Occipital lobe (tissue), 2 donors: Measurements from ENCODE around the gene RRP1. TPM values are rescaled to one million over a fixed set of nuclear protein-coding genes. Genes with fewer than 3 reads are reported as not detected.

Source experiments
- DNase-seq: peaks from one replicate; lab custom pipeline; 2025; lab: John Stamatoyannopoulos, UW
- total RNA-seq: library from RNA; depleted of rRNA; stranded (reverse); fragments of >200 nt; gene quantifications from one replicate; pipeline ENCODE4 v1.2.3, GENCODE V29; 2014

Gene RRP1, protein sequence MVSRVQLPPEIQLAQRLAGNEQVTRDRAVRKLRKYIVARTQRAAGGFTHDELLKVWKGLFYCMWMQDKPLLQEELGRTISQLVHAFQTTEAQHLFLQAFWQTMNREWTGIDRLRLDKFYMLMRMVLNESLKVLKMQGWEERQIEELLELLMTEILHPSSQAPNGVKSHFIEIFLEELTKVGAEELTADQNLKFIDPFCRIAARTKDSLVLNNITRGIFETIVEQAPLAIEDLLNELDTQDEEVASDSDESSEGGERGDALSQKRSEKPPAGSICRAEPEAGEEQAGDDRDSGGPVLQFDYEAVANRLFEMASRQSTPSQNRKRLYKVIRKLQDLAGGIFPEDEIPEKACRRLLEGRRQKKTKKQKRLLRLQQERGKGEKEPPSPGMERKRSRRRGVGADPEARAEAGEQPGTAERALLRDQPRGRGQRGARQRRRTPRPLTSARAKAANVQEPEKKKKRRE
- total RNA-seq, result 14.0 TPM

DNA sequence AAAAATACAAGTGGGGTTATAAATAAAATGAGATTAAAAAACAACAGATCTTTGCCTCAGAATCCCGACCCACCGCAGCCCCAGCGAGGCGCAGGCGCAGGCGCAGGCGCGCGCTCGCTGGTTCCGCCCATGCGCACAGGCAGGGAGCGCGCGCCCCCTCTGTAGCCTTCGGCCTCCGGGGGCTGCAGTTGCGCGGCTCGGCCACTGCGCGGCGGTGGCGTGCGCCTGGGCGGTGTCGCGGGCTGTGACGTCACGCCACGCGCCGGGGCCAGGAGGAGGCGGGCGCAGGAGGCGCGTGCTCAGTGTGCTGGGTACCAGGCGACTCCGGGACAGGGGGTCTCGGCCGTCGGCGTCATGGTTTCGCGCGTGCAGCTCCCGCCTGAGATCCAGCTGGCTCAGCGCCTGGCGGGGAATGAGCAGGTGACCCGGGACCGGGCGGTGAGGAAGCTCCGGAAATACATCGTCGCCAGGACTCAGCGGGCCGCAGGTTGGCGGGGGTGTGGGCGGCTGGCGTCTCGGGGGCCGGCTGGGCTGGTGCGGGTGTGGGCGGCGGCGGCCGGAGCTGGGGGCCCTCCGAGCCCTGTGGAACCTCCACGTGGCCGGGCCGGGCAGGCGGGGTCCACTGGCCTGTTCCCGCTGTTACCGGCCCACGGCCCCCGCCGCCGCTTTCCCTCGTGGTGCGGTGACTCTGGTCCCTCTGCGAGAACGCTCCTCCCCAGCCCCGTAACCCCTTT, at the start of gene RRP1:
RRP1 (plus strand) TSS at position 302 of the 734 bp plus-strand sequence; CDS start at position 355, 53 bp downstream.
- DNase-seq, result peak; percentile 76

DNA sequence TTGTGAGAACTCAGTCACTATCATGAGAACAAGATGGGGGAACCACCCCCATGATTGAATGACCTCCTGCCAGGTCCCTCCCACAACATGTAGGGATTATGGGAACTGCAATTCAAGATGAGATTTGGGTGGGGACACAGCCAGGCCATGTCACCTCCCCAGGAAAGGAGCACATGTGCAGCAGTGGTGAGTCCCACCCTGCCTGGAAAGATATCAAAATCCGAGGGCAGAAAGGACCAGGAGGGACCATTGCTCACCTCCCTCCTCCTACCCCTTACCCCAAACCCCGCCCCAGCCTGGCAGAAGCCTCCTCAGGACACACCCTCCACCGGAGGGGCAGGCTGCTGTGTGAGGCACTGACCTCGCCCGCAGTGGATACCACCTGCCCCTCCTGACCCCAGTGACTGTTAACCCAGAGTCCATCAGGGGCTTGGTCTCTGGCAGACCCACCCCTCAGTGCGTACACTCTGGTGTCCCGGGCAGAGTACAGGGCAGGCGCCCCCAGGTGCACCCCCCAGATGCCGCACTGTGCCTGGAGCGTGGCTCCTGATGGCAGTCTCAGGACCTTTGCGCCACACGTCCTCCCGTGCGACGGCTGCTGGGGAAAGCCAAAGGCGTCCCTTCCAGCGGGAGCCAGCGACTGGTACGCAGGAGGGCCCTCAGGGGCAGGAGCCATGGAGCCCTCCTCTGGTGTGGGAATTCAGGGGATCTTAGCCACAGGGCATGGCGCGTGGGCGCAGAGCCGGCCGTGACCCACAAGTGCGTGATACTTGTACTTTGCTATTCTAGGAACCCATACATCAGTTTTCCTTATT, 49.5 kb upstream of the RRP1 start:
- no peak for DNase-seq

DNA sequence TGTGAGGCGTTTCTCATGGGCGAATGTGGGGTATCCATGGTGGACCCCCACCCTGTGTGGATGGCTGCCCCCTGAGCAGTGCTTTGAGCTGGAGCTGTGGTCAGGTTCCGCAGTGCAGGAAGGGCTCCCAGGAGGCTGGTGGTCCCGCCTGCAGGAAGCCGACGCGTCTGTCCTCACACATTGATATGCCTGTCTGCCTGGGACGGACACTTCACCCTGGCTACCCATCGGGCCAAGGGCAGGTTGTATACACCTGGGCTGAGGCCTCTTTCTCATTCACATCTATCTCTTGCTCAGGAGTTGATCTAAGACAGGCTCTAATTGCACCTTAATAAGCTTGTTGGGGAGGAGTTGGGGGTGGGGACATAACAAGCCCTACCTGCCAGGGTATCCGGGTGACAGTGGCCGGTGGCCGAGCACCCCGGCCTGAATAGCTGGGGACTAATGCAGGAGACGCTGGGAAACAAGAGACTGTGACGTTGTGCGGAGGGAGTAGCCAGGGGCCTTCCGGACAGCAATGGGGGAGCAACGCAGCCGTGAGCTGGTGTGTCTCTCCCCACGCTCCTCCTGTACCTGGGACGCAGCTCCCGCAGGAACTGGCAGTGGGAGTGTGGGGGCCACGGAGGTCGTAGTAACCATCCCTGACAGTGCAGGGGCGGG, 48.8 kb upstream of the RRP1 start:
- DNase-seq, result no peak

DNA sequence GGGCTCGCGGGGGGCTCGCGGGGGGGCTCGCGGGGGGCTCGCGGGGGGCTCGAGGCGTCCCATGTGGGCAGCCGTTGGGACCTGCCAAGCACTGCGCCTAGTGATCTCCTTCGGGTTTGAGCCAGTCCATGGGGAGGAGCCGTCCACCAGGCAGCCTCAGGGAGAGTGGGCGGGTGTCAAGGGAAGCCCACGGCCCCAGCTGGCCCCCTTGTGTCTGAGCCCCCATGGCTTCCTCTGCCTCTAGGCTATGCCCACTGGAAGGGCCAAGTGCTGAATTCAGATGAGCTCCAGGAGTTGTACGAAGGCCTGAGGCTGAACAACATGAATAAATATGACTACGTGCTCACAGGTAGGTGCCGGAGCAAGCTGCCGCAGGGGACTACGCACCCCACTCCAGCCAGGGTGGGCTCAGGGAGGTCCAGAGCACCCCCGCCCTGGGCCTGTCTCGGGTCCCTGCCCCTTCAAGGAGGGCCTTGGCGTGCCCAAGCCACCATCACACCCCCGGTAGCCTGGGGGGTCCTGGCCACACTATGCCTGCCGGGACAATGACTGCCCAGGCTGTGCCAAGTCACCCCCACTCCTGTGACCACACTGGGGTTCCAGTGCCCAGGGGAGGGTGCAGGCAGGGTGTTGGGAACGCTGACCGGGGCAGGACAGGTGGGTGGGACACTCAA, 47.8 kb upstream of the RRP1 start:
- DNase-seq, result no peak

DNA sequence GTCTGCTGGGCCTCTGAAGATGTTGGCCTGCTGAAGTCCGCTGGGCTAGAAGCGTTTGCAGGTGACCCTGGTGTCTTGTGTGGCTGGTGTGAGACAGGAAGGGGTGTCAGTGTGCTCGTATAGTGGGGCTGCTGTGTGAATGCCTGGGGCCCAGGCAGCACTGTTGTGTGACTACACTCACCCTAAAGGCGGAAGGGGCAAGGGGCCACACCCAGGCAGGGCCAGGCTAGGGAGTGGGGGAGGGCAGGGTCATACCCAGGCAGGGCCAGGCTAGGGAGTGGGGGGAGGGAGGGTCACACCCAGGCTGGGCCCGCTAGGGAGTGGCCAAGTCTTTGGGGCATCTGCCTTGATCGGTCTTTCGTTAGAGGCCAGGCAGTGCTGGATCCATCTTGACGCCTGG, 45.4 kb upstream of the RRP1 start:
- DNase-seq, result no peak

DNA sequence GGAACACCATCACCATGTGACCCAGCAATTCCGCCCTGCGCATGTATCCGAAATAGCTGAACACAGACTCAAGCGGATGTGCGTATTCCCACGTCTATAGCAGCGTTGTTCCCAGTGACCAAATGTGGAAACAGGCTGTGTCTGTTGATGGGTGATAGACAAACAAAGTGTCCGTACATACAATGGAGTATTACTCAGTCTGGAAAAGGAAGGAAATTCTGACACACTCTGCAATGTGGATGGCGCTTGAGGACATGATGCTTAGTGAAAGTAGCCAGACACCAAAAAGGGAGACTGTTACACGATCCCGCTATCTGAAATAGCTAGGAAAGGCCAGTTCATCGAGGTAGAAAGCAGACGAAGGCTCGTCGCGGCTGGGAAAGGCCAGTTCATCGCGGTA, 44.7 kb upstream of the RRP1 start:
- no peak for DNase-seq

DNA sequence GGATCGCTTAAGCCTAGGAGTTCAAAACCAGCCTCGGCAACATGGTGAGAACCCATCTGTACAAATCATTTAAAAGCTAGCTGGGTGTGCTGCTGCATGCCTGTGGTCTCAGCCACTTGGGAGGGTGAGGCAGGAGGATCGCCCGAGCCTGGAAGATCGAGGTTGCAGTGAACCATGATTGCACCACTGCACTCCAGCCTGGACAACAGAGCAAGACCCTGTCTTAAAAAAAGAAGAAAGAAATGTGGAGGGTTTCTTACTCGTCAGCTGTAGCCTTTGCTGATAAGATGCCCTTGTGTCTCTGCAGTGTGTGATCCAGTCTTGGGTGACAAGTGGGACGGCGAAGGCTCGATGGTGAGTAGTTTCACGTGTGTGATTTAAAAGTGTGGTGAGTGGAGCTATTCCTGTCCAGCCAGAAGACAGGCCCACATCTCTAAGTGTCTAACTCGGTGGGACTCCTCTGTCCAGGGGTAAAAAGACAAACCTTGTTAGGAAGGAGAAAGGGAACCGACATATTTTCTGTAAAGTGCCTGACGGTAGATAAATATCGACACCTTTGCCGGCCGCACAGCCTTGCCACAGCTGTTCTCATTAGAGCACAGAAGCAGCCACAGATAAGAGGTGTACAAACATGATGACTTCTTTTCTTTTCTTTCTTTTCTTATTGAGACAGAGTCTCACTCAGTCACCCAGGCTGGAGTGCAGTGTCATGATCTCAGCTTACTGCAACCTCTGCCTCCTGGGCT, 43.4 kb upstream of the RRP1 start:
- no peak for DNase-seq

DNA sequence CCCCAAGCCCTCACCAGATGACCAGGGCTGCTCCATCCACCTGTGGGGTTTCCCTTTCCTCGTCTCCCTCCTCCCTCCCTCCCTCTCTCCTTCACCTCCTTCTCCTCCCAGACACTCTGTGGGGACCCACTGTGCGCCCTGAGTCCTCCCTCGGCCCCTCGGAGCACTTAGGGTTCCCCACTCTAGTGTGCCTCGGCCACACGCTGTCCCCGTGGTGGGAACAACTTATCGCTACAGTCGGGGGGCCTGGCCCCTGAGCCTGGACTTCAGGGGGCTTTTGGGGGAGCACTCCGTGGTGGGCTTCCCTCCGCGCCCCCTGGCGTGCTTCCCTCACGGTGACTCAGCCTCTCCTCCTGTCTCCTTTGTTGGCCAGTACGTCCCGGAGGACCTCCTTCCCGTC, 40.8 kb upstream of the RRP1 start:
- no peak for DNase-seq

DNA sequence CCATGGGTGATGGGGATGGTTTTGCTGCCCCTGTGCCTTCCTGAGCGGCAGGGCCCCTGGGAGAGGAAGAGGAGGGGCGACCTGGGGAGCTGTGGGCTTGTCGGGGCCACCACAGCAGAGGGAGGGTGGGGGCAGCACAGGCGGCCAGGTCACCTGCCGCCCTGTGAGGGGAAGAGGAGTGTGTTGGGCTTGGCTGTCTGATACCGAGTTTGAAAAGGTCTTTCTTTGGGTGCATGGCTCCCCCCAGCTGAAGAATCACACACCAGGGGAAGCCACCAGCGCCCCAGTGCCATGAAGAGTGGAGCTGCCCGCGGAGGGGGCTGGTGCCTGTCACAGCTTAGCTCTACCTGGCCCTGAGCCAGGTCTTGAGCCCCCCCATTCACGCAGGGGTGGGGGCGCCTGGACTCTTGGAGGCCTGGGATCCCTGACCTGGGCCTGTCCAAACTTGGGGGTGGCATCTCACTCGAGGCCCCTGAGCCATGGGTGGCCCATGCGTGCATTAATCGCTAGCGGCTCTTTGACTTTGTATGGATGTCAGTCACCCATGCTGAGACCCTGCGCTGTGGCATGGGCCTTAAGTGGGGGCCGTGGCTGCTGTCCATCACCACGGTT, 39.6 kb upstream of the RRP1 start:
- DNase-seq, result no peak

DNA sequence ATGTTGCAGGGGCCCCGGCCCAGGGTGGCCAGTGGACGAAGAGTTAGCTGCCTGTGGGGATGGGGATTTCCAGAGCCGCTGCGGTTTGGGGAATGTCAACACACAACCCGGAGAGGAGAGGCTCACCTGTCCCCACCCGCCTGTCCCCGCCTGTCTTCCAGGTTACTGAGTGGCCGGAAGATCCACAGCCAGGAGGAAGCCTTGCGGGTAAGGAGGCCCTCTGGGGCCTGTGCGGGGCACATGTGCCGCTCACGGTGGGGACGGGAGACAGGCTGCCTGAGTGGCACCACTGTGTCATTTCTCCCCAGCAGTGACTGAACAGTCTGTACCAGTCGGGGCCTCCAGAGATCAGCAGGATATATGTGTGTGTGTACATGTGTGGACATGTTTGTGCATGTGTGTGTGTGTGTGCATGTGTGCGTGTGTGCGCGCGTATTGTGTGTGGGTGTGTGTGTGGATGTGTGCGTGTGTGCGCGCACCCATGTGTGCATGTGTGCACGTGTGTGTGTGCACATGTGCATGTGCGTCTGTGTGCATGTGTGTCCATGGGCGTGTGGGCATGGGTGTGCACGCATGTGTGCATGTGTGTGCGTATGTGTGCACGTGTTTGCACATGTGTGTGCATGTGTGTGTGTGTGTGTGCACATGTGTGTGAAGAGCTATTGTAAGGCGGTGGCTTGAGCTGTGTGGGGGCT, 38.9 kb upstream of the RRP1 start:
- DNase-seq, result no peak

DNA sequence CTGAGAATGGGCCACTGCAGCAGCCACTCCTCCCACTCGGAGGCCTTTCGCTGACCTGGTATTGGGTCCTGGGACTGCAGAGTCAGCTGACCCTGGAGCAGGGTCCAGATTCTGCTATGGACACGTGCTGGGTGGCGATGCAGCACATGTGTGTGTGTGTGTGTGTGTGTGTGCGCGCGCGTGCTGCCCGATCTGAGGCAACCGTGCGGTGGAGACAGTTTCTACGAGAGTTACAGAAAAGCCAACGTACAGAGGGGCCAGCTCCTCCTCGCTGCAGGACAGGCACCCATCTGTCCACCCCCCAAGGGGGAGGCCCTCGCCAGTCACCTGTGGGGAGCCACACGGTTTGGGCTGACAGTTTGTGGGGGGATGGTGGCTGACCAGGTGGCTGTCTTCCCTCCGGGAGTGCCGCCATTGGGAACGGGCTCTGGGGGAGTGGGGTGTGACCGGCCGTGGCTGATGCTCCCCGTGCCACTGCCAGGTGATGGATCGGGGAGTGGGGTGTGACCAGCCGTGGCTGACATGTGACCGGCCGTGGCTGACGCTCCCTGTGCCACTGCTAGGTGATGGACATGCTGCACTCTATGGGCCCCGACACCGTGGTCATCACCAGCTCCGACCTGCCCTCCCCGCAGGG, 37.3 kb upstream of the RRP1 start:
- DNase-seq, result no peak

DNA sequence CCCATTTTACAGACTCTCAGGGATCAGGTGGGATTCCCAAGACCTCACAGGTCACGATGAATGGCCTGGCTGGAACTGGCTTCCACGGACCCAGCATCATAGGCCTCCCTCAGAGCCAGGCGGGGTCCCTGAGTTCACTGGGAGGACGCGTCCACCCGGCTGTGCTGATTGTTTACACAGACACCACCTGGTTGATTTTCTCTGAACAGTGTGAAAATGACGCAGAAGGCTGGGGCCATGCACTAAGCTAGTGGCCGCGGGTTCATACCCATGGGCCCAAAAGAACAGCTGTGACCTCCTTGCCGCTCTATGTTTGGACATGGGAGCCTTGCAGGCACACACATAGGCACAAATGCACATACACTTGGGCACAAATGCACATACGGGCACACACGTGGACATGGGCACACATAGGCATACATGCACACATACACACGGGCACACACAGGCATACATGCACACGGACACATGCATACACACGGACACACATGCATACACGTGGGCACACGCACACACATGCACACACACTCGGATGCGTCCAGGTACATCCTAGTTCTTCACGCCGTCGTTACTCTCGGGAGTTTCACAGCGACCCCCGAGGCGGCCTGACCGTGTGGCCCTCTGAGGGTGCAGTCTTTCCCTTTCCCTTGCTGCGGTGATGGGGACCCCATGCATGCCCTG, 36.5 kb upstream of the RRP1 start:
- DNase-seq, result no peak

DNA sequence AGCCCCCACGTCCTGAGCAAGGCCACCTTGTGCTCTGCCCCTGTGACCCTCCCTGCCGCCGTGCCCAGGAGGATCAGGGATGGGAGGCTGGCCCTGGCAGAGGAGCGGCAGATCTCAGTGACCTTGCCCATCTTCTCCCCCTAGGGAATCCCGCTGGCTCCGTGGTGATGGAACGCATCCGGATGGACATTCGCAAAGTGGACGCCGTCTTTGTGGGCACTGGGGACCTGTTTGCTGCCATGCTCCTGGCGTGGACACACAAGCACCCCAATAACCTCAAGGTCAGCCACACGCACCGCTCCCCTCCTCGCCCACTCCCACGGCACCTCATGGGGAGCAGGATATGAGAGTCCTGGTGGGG, 36.0 kb upstream of the RRP1 start:
- DNase-seq, result no peak

DNA sequence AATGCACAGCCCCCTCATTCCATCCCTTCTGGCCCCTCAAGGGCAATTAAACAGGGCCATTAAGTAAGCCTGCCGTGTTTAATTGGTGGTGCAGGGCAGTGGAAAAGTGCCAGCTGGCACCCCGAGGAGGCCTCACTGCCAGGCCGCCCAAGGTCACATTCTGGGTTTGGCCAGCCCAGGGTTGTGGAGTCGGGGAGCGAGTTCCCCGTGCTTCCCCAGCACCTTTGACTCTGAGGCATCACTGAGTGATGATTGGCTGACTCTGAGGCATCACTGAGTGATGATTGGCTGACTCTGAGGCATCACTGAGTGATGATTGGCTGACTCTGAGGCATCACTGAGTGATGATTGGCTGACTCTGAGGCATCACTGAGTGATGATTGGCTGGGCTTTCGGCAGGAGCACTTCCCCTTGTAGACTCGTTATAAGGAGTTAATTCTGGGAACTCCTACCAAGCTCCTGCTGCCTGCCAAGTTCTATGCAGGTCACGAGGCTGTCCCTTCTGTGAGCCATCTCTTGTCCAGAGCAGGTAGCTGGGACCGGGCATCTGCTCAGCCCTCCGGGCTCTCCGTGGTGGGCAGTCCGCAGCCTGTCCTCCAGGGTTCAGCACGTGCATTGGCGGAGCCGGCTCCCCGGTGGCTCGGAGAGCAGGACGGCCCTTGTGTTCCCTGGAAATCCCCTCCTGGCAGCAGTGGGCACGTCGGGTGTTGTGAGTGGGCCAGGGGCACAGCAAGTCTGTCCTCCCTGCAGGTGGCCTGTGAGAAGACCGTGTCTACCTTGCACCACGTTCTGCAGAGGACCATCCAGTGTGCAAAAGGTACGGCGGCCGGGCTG, 34.2 kb upstream of the RRP1 start:
- DNase-seq, result no peak

DNA sequence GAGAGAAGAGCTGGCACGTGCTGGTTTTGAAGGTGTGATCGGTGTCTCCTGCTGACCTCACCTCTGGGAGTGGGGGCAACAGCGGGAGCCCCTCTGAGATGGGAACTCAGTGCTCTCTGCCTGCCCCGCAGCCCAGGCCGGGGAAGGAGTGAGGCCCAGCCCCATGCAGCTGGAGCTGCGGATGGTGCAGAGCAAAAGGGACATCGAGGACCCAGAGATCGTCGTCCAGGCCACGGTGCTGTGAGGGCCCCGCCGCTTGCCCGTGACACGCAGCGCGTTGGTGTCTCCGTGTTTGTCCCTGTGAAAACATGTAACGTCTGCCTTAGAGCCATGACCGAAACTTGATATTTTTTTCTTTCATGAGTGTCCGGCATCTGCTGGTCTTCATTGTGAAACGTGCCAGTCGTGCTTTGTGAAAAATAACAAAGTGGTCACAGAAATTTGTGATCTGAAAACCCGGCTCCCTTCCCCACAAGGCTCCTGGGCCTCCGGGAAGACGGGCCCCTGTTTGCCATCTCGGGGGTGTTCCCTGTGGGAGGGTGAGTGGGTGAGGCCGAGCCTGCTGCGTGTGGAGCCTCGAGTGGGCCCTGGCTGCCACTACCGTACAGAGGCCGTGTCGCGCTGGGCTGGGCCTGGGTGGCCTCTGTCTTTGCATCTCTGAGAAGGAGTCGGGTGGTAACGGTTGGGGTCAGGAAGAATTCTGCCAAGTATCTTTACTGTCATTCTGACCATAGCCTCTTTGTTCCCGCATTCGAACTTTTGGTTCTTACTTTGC, 33.4 kb upstream of the RRP1 start:
- DNase-seq, result no peak

DNA sequence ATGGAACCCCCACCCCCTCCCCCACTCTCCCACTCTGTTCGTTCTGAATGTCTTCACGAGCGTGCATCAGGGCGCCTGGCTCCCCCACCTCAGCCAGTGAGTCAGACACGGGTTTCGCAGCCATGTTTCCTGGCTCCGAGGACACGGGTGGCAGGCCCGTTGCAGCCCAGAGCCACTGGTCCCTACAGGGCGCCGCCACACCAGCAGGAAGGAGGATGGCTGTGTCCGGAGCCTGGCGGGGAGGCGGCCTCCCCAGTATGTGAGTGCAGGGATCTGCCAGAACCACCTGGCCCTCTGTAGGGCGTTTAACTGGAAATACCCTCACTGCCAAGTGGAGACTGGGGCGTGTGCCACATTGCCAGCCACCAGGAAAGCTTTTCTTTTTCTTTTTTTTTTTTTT, 31.8 kb upstream of the RRP1 start:
- no peak for DNase-seq
